NCI-H187 (cell line): ENCODE results near the gene TMEM178B.
"Not testable (repeated sequence)": the region's sequence is repeated elsewhere in the genome, so short reads cannot be mapped to it uniquely, and the experiment has no call there.

ENCODE experiments used
- DNase-seq, 2 experiments: peaks; one replicate each; lab custom pipeline; 2025; lab: John Stamatoyannopoulos, UW

TMEM178B gene

DNA sequence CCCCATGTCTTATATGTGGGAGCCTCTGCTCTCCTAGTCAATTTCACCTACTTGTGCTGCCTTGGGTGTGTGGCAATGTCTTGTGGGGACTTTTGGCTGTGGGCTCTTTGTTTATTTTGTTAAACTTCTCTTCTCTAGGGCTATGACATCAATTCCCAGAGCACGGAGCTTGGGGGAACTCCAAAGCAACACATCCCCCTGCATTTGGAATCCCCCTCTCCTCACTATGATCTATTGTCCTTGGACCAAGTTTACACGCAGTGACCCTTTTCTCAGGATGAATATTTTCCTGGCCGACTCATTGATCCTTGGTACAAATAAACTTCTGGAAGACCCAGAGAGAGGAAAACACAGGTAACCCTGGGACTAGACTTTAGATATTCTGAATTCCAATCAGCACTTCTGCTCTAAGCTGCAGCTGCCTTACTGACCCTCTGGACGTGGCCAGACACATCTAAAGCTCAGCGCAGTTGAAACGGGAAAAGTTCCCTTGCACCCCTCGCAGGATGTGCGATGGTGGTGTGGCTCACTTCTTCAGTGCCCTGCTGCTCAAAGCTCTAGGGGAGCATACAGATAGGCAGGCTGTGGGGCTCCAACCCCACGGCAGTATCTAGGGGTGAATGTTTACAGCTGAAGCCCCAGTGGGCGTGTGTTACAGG is 110.8 kb downstream of the TMEM178B start:
- DNase-seq, result no peak

DNA sequence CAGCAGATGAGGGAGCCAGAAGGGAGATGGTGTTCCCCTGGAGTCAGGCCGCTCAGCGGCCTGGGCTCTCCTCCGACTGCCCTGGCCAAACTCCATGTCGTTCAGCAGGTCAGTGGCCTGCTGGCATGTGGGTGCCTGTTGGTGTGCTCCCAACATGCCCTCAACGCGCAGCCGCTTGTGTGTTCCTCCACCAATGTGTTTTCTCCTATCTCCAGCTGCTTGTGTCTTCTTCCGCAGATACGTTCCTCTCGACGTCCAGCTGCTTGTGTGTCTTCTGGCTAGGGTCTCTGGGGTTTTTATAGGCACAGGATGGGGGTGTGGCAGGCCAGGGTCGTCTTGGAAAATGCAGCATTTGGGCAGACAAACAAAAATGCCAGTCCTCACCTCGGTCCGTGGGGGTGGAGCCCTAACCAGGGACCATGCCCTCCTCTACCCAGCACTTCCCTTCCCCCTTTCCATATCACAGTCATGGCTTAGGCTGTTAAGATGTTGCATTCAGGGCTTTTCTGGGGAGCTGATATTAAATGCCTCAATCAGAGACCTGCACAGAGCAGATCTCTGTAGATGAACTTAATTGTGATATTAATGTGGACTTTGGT is 111.6 kb downstream of the TMEM178B start:
- DNase-seq, result no peak

DNA sequence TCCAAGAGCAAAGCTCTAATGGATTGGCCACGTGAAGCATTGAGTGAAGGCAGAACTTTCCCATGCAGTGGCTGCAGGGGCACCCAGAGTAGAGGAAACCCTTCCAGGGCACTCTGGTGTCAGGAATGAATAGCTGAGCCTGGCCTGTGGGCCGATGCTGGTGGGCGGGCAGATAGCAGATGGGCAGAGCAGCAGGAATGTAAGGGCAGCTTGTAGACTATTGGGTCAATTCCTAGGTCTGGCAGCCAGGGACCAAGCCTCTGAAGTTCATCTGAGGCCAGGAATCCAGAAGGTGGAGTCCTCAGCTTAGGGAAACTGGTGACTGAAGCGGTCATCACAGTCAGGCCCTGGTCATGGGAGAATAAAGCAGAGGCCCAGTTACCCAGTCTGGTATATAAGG is 115.4 kb downstream of the TMEM178B start:
- no peak for DNase-seq

DNA sequence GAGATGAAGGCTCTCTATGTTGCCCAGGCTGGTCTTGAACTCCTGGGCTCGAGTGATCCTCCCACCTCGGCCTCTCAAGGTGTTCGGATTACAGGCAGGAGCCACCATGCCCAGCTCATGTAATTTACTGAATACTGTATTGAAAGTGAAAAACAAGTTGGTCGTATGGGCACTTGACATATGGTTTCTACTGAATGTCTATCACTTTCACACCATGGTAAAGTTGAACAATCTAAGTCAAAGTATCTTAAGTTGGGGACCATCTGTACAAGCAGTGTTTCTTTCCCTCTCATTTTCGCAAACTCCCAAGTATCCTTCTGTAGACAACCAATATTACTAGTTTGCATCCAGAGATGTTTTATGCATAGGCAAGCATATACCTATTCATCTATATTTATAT is 116.6 kb downstream of the TMEM178B start:
- no peak for DNase-seq

DNA sequence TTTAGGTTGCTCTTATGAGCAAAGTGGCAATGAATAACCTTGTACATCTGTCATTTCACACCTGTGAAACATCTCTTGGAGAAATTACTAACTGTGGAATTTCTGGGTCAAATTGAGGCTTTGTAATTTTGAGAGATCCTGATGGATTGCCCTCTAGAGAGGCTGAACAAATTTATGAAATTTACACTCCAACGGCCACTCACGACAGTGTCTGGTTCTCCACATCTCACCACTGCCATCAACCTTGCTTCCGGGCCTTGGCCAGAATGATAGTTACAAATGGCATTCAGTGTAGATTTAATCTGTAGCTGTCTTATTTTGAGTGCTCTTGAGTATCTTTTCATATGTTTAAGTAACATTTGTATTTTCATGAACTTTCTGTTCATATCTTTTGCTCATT is 117.4 kb downstream of the TMEM178B start:
- no peak for DNase-seq

DNA sequence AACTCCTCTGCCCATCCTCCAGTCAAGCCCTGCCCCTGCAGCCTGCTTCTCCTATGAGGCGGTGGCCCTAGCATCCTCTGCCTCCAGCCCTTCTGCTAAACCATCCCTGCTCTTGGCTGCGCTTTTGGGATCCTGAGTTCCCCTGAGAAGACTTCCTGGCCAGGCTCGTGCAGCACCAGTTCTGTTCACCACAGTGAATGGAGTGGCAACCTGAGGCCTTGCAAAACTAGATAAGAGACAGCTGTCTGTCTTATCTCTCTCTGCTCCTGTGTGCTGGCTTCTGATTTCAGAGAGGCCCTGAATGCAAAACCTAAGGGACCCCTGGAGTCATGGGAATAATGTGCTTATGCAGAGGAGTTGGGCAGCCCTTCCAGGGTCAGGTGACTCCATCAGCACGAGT is 119.2 kb downstream of the TMEM178B start:
- no peak for DNase-seq

DNA sequence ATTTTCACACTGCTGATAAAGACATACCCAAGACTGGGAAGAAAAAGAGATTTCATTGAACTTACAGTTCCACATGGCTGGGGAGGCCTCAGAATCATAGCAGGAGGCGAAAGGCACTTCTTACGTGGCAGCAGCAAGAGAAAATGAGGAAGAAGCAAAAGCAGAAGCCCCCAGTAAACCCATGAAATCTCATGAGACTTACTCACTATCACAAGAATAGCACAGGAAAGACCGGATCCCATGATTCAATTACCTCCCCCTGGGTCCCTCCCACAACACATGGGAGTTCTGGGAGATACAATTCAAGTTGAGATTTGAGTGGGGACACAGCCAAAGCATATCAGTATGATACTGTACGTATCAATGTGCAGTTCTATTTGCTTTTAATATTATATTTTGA is 121.9 kb downstream of the TMEM178B start:
- DNase-seq, result not testable (repeated sequence)

DNA sequence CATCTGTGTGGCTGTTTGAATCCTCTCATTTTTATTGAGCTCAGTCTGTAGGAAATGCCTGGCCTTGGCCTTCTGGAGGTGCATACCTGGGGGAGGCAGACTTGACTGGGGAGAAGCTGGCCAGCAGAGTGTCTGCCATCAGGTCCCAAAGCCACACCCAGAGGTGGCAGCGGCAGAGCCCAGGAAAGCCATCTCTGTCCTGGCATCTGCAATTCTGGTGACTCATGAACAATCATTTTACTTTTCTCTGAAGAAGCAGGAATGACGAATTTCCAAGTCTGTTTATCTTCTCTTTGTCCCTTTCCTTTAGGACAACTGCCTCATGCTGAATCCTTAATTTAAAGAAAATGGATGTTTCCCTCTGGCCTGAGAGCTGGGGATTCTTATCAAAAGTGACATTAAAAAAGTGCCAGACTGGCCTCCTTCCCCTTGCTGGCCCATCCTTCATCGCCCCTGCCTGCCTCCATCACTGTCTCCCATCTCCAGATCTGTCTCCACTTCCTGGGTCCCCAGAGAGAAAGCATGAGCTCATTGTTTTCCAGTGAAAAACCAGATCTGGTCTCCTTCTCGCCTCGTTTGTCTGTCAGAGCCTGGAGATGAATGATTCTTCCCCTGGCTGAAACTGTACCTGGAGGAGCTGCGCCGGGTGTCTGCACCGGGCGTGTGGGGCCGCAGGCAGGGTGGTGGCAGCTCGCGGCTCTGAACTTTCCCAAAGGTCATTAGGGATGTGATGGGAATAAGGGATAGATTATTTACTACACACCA is 124.5 kb downstream of the TMEM178B start:
- DNase-seq, result no peak

DNA sequence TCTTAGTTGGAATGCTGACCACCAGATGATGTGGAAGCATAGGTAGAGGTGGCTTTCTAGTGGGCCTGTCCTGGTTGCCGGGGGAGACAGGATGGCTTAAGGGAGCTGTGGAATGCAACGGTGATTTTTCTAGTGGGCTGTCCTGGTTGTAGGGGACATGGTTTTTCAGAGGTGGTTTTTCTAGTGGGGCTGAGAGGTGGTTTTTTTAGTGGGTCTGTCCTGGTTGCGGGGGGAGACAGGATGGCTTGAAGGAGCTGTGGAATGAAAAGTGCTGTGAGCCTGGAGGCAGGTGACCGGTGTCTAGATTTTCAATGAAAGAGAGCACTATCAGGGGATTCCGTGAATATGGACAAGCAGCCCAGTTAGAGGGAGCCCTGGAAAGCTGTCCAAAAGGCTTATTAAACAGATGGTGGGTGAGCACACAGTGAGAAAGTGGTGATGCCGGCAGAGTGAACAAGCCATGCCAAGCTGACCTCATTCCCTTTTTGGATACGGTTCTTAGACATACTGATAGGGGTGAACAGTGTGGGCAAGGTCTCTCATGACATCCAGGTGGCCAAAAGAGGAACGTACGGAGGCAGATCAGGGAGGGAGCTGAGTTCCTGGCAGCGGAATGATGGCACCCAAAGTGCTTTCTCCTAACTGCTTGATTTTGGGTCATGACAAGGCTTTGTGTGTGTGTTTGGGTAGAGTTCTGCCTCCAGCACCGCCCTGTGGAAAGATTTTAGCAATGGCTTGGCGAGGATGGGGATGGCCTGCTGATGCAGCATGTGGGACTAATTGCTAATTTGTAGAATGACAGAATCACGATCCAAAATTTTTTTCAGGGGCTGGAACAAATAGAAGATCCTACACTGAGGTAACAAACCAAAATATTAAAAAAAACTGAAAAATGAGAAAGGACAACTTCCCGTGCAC is 126.6 kb downstream of the TMEM178B start:
- DNase-seq, result no peak

DNA sequence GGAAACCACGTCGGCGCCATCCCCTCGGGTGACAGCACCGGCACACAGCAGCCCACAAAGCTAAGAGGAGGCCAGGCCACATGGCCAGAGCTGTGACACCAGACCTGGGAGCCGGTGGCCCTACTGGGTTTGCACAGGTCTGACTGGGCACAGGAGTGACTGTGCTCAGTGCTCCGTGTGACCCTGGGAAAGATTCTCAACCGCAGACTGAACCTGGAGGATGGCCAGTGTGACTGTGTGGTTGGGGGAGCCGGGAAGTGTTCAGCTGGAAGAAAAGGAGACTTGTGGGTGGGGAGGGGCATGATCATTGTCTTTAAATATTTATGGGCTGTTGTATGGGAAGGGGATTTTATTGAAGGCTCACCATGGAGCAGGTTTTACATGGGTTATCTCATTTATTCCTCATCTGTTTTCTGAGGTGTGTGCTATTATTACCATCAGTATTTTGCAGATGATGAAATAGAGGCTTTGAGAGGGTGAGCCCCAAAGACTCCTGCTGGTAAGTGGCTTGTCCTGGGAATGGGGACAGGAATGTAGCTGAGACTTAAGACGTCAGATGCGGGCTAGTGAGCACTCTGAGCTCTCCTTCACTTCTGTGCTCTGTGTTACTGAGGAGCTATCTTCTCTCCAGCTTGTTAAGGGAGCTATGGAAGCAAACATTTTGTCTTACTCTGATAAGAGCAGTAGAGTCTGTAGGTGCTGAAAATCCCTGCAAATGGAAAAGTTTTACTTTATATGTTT is 127.5 kb downstream of the TMEM178B start:
- no peak for DNase-seq

DNA sequence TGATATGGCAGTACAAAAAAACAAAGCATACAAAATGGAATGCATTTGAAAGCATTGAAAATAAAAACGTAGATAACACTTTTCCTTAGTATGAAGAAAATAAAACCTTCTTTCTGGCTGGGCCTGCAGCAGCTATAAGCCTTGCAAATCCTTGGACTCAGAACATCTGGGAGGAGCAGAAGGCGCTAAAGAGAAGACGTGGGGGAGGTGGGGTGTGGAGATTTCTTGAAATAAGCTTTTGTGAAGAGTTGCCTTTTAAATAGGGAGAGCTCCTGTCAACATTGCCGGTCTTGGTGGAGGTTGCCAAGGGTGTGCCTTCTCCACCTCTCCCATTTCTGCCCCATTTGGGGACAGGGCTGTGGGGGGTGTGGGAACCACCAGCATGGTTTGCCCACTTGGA is 128.7 kb downstream of the TMEM178B start:
- DNase-seq, result no peak

DNA sequence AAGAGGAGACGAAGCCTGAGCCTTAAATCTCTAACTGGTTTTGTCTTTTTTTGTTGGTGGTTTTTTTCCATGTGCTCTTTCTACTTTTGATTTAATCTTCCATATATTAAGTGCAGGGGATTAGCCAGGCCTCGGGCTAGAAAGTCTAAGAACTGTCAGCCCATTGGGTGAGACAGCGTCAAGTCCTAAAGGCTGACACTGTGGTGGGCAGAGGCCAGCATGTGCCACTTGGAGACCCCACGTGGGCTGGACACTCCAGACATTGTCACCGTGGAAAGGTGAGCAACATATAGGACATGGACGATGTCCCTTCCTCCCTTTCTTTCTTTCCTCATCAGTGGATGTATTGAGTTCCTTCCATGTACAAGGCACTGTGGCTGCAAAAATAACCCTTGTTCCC is 129.3 kb downstream of the TMEM178B start:
- DNase-seq, result no peak

DNA sequence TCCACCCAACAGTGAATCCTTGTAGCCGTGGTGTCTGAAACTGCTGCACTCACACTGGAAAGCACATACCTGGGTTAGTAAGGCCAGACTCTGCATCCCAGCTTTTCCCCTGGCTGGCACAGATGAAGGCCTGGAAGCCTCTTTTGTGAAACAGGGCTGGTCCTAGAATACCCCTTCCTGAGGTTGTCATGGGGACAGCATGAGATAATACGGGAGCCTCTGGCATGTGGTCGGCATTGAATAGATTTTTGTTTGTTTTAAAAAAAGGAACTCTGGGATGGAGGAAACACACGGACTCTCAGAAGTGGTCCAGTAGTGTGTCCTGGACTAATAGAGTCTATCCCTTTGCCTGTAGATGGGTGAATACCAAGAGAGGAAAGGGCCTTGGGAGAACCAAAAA is 129.7 kb downstream of the TMEM178B start:
- DNase-seq, result no peak

DNA sequence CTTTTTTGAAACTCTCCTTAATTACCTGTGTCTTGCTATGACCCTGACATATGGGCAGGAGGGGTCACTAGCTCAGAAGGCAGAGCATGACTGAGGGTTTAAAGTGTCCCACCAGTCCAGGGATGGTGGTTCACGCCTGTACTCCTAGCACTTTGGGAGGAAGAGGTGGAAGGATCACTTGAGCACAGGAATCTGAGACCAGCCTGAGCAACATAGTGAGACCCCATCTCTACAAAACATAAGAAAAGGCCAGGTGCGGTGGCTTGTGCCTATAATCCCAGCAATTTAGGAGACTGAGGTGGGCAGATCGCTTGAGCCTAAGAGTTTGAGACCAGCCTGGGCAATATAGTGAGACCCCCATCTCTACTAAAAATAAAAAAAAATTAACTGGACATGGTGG is 133.8 kb downstream of the TMEM178B start:
- no peak for DNase-seq

DNA sequence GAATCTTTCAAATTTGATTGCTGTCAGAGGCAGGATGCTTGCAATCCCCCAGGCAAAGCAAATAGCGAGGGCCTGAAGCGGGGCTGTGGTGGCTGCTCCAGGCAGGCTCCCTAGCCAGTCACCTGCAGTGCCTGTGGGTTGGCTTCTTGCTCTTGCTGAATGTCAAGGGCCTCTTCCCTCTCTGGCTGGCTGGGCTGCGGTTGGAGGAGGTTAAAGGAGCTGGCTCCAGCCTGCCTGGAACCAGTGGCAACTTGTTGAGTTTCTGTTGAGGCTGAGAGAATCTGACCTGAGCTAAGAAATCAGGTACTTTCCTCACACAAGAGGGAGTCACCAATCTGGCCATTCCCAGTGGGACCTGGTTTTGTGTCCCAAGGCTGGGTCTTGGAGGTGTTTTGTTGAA is 134.7 kb downstream of the TMEM178B start:
- DNase-seq, result peak; percentile 81 to 95

DNA sequence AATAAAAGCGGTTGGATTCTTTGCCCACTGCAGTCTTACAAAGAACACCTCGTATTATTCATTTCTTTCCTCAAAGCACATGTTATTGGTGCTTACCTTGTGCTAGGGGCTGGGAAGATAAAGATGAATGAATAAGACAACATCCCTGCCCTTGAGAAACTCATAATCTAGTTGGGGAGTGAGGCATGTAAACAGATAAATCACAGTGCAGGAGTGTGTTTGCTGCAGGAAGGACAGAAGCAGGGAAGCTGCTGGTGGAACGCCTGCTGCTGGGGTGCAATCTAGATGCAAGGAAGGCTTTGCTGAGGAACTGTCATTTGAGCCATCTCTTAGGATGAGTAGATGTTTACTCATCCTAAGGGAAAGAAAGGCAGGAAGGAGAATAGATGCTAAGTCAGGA is 135.6 kb downstream of the TMEM178B start:
- no peak for DNase-seq

DNA sequence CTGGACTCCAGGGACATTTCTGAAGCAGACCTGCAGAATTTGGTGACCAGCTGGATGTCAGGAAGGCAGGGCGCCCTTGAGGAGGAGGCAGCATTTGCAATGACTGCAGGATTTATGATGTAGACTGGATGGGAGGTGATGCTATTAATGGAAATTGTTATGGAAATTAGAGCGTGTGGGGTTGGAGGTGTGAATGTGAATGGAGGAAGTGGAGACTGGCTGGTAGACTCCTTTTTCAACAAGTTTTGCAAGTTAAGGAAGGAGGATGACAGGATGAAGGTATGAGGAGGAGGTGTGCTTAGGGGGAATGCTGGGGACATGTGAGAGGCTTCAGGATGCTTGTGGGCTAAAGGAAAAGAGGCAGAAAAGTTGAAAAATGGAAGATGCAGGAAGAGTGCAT is 137.0 kb downstream of the TMEM178B start:
- DNase-seq, result no peak

DNA sequence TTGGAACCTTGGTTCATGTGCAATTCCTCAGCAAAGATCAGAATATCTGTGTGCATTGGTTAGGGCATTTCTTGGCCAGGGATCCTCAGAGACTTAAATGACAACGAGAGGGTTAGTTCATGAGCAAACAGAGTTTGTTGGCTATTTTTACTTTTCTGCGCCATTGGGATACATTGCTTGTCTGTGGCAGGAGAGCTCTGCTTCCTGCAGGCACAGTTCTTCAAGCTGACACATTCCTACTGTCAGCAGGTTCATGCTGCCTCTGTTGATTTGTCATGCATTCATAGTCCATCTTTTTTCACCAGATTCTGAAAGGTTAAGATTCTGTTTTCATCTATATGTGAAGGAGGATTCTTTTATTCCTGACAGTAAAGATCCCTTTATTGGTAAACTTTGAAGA is 139.4 kb downstream of the TMEM178B start:
- no peak for DNase-seq

DNA sequence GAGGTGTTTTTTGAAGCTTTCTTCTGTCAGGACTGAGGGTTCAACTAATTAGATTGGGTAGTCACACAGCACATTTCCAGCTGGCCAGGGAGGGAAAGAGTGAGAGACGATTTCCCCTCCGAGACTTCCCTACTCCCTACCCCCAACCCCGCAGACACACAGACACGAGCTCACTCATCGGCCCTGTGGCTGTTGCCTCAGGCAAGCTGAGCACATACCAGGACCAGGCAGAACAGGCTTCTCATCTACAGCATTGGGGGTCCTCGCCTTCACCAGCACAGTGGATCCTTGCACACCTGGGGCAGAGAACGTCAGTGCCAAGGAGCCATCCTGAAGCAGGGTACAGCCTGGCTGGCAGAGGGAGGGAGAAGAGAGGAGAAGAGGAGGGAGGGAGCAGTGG is 144.1 kb downstream of the TMEM178B start:
- no peak for DNase-seq

DNA sequence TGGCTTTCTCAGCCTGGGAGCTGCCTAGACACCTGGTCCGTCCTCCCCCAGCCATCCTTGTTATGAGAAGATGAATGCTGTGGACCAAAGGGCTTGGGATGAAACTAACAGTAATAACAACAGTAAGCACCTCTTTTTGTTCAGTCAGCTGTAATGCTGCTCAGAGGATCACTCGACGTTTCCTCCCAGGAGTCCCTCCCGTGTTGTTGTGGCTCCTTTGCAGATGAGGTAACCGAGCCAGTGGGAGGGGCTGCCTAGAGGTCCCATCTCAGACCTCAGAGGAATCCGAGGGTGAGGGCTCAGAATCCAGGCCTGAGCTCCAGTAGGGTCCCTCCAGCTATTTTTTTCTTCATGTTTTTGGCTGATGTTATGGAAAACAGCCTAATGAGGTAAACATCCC is 145.1 kb downstream of the TMEM178B start:
- no peak for DNase-seq

DNA sequence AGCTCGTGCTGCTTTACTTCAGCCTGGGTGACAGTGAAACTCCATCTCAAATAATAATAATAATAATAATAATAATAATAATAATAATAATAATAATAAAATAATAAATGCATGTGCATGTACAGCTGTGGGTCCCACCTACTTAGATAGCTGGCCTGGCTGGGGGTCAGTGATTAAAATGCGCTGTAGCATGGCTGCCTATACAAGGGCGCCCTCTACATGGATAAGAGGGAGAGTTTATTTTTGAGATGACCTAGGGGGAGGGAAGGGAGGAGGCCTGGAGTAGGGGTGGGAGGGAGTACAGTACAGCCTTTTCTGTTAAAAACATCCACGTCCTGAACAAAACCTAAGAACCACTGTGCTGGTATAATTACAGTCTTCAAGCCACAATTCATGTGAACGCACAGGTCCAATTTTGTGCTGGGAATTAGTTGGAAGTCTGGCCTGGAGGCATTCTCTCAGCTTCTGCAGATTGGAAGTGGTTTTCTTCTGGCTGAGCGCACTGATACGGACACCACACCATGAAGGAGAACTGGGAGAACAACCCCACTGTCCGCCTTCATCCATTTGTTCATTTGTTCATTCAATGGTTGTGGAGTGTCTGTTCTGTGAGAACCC is 146.5 kb downstream of the TMEM178B start:
- DNase-seq, result no peak
